ENCODE measurements around the gene SNRPA.

DNA sequence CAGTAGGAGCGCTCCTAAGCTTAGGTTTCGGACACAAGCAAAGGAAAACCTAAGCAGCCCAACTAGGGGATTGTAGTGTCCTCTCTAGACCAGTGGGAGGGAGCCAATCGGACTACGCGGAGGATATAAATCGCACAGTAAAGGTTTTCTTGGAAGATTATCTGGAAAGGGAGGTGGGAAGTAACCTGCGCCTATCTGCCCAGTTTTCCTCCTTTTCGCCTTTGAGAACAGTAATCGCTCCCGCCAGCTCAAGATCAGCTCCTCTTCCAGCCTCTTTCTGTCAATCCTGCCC is 26.6 kb downstream of the SNRPA start:
- TF ChIP-seq POLR2A (IDR thresholded peaks at IDR 0.05) (no peak), CTCF (IDR thresholded peaks at IDR 0.05) (no peak)

All from uterus (tissue), 2 donors.